Measurements from ENCODE around the gene FTO.

DNA sequence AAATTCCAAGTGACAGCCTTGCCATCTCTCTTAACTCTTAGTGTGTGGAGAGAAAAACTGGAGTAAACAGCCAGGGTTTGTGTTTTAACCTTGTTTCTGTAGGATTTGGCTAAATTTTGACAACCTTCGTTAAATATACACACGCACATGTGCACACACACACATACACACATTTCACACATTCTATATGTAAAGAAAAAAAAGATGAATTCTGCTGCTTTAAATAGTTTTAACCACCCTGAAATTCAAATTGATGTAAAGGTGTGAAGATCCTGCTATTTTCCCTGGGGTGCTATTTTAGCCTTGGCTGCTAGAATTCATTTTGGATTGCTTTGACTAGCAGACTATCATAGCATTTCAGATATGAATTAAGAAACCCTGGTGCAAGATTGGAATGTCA, 191.9 kb downstream of the FTO start:
- TF ChIP-seq, protein P1, sequence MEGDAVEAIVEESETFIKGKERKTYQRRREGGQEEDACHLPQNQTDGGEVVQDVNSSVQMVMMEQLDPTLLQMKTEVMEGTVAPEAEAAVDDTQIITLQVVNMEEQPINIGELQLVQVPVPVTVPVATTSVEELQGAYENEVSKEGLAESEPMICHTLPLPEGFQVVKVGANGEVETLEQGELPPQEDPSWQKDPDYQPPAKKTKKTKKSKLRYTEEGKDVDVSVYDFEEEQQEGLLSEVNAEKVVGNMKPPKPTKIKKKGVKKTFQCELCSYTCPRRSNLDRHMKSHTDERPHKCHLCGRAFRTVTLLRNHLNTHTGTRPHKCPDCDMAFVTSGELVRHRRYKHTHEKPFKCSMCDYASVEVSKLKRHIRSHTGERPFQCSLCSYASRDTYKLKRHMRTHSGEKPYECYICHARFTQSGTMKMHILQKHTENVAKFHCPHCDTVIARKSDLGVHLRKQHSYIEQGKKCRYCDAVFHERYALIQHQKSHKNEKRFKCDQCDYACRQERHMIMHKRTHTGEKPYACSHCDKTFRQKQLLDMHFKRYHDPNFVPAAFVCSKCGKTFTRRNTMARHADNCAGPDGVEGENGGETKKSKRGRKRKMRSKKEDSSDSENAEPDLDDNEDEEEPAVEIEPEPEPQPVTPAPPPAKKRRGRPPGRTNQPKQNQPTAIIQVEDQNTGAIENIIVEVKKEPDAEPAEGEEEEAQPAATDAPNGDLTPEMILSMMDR (IDR thresholded peaks at IDR 0.05), result no peak
- TF ChIP-seq POLR2A (IDR thresholded peaks at IDR 0.05) (no peak), POLR2AphosphoS5 (IDR thresholded peaks at IDR 0.05; ENCODE audit: insufficient read depth in 1 of 2, low read depth in 1 of 2) (no peak)
